ENCODE results near the gene CTBP2.

Gene CTBP2

DNA sequence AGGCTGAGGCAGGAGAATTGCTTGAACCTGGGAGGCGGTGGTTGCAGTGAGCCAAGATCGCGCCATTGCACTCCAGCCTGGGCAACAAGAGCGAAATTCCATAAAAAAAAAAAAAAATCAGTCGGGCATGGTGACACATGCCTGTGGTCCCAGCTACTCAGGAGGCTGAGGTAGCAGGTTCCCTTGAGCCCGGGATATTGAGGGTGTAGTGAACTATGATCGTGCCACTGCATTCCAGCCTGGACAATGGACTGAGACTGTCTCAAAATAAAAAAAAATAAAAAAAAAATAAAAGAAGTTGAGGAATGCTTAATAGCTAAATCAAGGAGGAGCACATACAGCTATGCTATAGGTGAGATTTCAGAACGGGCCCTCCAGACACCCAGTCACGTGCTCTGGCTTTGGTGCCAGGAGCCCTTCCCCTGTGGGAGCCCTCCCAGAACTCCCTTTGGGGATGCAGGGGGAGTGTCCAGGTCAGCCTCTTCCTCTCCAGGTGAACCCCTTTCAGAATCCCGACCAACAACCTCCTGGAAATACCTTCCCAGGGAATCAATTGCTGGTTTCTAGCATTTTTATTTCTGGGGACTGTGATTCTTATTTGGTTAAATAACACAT is 42.9 kb upstream of the CTBP2 start:
- TF ChIP-seq, protein P1, sequence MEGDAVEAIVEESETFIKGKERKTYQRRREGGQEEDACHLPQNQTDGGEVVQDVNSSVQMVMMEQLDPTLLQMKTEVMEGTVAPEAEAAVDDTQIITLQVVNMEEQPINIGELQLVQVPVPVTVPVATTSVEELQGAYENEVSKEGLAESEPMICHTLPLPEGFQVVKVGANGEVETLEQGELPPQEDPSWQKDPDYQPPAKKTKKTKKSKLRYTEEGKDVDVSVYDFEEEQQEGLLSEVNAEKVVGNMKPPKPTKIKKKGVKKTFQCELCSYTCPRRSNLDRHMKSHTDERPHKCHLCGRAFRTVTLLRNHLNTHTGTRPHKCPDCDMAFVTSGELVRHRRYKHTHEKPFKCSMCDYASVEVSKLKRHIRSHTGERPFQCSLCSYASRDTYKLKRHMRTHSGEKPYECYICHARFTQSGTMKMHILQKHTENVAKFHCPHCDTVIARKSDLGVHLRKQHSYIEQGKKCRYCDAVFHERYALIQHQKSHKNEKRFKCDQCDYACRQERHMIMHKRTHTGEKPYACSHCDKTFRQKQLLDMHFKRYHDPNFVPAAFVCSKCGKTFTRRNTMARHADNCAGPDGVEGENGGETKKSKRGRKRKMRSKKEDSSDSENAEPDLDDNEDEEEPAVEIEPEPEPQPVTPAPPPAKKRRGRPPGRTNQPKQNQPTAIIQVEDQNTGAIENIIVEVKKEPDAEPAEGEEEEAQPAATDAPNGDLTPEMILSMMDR (IDR thresholded peaks at IDR 0.05; ENCODE audit: control insufficient read depth, insufficient read depth, low read depth, low read length, missing control alignments), result no peak
- no peak overlapping the region for H3K4me3 ChIP-seq (ENCODE audit: control insufficient read depth, low read depth, low read length)

DNA sequence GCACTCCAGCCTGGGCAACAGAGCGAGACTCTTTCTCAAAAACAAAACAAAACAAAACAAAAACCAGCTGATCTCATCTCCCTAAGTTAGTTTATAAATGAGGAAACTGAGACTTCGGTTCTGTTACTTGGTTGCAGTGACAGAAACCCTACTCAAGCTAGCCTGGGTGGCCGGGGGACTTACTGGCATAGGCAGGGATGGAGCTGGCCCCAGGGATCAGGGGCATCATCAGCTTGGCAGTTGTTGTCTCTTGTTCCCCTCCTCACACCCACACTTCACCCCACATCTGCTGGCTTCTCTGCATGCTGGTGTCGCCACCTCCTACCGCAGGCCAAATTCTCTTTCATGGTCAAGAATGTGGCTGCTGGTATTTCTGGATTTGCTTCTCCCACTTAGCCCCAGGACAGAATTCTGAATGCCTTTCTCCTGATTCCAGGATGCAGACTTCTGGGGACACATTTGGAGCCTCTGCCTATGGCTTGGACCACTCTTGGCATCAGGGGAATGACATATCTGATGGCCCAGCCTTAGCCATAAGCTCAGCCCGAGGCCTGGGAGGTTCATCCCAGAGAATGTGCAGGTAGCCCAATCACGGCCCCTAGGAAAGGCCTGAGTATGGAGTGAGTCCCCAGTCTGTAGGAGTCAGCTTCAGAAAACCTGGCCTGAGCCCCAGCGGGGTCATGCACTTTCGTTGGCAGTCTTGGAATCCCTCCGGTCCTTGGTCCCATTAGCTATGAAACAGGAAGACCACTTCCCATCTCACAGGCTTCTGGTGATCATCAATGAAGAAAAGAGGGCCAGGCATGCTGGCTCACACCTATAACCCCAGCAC is 41.6 kb upstream of the CTBP2 start:
- DNase-seq (ENCODE audit: low read depth), result no peak
- TF ChIP-seq, protein P1 (IDR thresholded peaks at IDR 0.05; ENCODE audit: control insufficient read depth, insufficient read depth, low read depth, low read length, missing control alignments), result no peak
- no peak overlapping the region for H3K4me3 ChIP-seq (ENCODE audit: control insufficient read depth, low read depth, low read length)

More for the DNA sequence above, 42.9 kb upstream of the CTBP2 start:
- DNase-seq (ENCODE audit: low read depth), result no peak

DNA sequence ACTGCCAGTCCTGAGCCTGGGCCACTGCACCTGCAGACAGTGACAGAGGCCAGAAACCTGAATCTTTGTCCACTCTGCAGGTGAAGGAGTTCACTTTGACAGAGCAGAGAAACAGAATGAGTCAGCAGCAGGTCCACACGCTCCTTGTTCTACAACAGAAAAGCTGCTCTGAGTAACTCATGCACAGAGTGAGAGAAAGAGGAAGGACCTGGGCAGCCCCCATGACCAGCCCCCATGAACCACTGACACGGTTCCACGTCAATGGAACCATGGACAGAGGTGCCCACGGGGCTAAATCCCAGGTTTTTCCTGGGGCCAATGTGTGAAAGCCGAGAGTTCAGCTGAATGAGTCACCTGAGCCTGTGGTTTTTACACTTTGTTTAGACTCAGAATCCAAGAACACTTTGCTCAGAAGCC is 40.8 kb upstream of the CTBP2 start:
- H3K4me3 ChIP-seq (ENCODE audit: control insufficient read depth, low read depth, low read length), result no peak overlapping the region
- DNase-seq (ENCODE audit: low read depth), result no peak
- TF ChIP-seq, protein P1 (IDR thresholded peaks at IDR 0.05; ENCODE audit: control insufficient read depth, insufficient read depth, low read depth, low read length, missing control alignments), result no peak

DNA sequence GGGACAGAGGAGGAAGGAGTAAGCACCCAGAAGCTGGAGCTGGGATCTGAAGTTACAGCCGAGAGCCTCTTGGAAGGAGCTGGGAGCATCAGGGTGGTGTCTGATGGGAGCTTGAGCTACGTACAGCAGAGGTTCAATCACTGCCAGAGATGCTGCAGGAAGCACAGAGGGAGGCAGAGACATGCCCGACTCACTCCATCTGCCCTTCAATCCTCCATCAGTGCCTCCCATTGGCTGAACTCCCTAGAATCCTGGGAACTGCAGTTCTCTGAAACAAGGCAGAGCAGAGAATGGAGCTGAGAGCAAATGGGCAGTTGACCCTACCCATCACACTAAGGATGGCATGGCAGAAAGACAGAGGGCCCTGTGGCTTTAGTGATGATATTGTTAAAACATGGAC is 40.0 kb upstream of the CTBP2 start:
- no peak for DNase-seq (ENCODE audit: low read depth)
- no peak overlapping the region for H3K4me3 ChIP-seq (ENCODE audit: control insufficient read depth, low read depth, low read length)
- TF ChIP-seq, protein P1 (IDR thresholded peaks at IDR 0.05; ENCODE audit: control insufficient read depth, insufficient read depth, low read depth, low read length, missing control alignments), result no peak

DNA sequence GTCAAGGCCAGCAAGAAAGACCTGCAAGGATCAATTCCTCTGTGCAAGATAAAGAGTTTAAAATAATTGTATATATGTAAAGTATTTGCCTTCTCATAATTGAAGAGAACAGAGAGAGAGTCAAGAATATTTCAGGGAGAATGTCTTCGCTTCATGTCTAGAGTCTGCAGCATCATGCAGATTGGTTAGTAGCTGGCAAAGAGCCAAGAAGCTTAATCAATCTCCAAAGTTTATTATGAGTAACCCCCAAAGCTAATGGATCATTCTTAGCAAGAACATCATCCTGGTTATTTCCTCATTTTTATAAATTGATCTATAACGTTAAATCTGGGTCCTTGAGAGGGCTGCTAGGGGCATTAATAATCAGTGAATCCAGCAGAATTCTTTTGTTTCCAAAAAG is 38.9 kb upstream of the CTBP2 start:
- no peak overlapping the region for H3K4me3 ChIP-seq (ENCODE audit: control insufficient read depth, low read depth, low read length)
- TF ChIP-seq, protein P1 (IDR thresholded peaks at IDR 0.05; ENCODE audit: control insufficient read depth, insufficient read depth, low read depth, low read length, missing control alignments), result no peak
- no peak for DNase-seq (ENCODE audit: low read depth)

DNA sequence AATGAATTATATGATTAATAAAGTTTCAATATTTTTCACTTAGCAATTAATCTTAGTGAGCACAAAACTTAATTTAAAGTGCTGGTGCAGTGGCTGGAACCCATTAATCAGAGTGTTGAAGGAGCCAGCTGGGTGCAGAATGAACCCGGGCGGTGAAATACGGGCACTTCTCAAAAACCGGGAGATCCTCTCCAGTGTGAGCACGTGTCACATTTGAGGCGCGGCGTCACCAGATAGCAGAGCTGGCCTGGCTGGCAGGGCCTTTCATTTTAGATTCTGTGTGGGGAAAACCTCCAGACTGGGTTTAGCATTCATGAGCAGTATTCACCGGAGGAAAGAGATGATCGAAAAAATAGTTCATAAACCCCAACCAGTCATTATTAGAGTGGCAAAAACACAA is 34.5 kb upstream of the CTBP2 start:
- DNase-seq (ENCODE audit: low read depth), result no peak
- TF ChIP-seq, protein P1 (IDR thresholded peaks at IDR 0.05; ENCODE audit: control insufficient read depth, insufficient read depth, low read depth, low read length, missing control alignments), result no peak
- H3K4me3 ChIP-seq (ENCODE audit: control insufficient read depth, low read depth, low read length), result no peak overlapping the region
